ENCODE data around the gene SMYD3.

GRCh38 chr1:245718951-245719350, 788.1 kb downstream of the SMYD3 start:
- TF ChIP-seq CTCF (IDR thresholded peaks at IDR 0.05; ENCODE audit: insufficient read depth, low read length) = no peak
- TF ChIP-seq POLR2AphosphoS5 (IDR thresholded peaks at IDR 0.05; ENCODE audit: low read depth) = no peak
- TF ChIP-seq REST (IDR thresholded peaks at IDR 0.05; ENCODE audit: insufficient replicate concordance, low read depth) = no peak
- TF ChIP-seq SPI1 (IDR thresholded peaks at IDR 0.05; ENCODE audit: borderline replicate concordance, low read depth) = no peak
- TF ChIP-seq GABPA (IDR thresholded peaks at IDR 0.05; ENCODE audit: low read depth) = no peak
